IPS-18c (cell line): ENCODE data around the gene ADIRF.

Source experiments
- H3K4me3 ChIP-seq: 2 replicates; pipeline ENCODE4 v1.7.0; 2013; ENCODE audit warnings: low read depth, mild to moderate bottlenecking, low read length, moderate library complexity; ENCODE audit not compliant: insufficient read depth
- H3K9me3 ChIP-seq: one replicate; pipeline ENCODE4 v1.6.1; 2013; ENCODE audit warnings: mild to moderate bottlenecking, low read length, moderate library complexity; ENCODE audit not compliant: control insufficient read depth, insufficient read depth

ADIRF gene

DNA sequence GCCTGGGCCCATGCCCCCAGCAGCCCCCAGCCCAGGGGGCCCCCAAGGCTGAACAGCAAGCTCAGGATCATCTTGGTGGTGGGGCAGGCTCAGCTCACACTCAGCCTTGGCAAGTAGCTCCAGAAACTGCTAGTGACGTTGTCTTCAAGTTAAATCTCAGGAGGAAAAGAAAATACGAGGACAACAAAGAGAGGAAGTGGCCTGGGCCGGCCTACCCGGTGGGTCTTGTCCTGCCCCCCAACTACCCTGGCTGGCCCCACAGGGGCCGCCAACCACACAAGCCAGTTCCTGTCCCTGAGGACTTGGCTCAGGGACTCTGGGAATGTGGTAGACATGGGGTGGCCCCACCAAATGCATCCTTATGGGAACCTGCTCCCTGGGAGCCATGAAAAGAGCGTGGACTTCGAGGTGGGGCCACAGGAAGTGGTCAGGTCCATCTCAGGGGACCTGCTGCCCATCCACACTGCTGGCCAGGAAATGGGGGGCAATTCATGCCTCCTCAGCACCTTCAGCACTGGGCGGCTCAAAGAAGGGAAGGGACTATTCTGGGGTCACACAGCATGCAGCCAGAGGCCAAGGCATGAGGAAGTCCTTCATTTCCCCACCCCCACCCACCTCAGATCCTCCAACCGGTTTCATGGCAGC lies 10.7 kb upstream of the ADIRF start, which contains the start of gene MMRN2:
Gene MMRN2, minus strand, starts transcription at position 145 of the 645 bp plus-strand sequence. Its CDS starts 74 bp downstream, at position 71.
- Histone ChIP-seq H3K9me3 (no peaks in the 10 kb centered on the region), H3K4me3 (no peak within 1 kb of the TSS)

DNA sequence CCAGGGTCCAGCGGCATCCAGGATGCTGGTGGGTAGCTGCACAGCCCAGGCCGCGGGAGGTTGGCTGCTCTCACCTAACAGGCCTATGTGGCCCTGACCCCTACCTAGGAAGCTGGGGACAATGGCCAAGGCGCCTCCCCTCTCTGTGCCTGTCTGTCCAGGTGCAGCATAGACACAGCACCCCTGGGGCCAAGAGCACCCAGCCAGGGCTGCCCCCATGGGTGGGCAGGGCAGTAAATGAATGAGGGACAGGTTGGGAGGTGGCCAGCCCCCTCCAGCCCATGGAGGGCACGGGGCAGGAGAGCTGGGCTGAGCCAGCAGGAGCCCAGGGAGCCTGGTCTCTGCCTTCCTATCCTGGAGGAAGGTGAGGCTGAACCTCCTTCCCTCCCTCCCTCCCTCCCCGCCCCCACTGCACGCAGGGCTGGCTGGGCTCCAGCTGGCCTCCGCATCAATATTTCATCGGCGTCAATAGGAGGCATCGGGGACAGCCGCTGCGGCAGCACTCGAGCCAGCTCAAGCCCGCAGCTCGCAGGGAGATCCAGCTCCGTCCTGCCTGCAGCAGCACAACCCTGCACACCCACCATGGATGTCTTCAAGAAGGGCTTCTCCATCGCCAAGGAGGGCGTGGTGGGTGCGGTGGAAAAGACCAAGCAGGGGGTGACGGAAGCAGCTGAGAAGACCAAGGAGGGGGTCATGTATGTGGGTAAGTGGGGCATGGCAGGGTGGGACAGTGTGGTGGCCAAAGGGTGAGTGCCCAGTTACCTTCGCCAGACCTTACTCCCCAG lies 10.0 kb upstream of the ADIRF start, which contains the start of gene SNCG:
Gene SNCG, plus strand, starts transcription at position 484 of the 785 bp plus-strand sequence. Its CDS starts 99 bp downstream, at position 583.
- H3K4me3 ChIP-seq: no peak within 1 kb of the TSS; the same call in 1 of the 2 replicates
- no peaks in the 10 kb centered on the region for H3K9me3 ChIP-seq

DNA sequence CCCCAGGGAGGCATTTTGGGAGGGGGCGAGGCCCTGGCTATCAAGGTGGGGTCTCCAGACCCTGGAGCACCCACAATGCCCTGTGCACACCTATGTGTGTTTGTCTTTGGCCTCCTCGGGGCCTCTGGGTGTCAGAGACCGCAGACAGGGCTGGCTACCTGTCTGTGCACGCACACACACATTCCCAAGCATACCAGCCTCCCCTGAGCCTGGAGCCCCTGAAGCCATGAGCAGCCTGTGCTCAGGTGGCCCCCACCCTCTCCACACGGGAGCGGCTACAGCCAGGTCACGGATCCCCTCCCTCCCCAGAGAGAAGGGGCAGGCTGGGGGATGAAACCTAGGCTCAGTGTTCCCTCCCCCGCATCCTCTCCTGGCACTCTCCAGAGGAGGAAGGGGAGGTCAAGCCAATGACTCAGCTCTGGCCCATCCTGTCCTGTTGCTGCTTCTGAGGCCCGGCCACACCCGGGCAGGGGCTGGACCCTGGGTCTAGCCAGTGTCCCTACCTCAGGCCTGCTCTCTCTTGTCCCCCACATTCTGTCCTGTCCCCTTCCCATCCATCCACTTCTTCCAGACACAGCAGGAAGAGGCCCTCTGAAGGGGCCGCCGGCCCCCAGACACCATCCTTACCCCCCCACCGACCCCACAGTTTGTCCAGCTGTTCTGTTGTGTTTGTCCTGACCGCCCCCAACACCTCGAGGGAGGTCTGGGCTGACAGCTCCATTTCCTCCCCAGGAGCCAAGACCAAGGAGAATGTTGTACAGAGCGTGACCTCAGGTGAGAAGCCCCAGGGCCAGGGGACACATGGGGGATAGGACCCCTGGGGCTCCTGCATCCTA lies 9.2 kb upstream of the ADIRF start:
- no peak overlapping the region; the same call in 1 of the 2 replicates for H3K4me3 ChIP-seq
- no peaks in the 10 kb centered on the region for H3K9me3 ChIP-seq

DNA sequence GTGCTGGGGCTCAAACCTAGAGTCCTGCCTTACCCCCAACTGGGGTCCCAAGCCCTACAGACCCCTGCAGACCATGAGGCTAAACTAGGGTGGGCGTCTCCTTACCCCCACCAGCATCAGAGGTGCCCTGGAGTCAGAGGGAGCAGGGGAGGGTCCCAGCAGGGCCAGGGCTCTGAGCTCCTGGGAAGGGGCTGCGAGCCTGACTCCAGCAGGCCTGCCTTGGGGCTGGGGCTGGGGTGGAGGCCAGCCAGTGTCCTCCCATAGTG lies 8.6 kb upstream of the ADIRF start:
- H3K9me3 ChIP-seq: no peaks in the 10 kb centered on the region
- H3K4me3 ChIP-seq: no peak overlapping the region; the same call in 1 of the 2 replicates

DNA sequence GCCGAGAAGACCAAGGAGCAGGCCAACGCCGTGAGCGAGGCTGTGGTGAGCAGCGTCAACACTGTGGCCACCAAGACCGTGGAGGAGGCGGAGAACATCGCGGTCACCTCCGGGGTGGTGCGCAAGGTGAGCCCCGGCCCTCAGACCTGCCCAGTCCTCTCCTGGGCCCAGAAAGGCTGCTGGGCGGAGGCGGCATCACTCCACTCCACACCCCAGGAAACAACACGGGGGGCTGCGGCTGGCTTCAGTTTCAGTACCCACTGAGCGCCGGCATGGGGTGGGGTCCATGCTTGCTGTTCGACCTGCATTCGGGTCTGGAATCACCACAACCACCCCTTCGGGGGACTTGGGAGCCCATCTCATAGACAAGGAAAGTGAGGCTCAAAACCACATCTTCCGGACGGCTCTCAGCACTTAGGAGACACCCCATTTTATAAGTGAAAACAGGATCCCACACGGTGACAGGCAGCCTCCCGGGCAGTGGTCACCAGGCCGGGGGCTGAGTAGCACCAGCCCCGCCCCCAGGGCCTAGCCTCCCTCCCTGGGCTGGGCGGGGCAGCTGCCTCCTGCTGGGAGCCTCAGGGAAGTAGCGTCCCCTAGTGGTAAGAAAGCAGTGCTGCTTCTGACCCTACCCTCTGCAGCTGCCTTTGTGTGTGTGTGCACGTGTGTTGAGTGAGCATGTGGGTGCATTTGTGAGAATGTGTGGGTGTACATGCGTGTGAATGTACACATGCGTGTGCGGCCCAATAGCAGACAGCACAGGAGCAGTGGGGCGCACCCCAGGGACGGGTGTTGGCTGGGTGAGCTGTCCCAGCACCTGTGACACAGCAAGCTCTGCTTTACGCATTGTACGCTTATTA lies 8.0 kb upstream of the ADIRF start:
- Histone ChIP-seq H3K4me3 (no peak overlapping the region; the same call in 1 of the 2 replicates), H3K9me3 (no peaks in the 10 kb centered on the region)

DNA sequence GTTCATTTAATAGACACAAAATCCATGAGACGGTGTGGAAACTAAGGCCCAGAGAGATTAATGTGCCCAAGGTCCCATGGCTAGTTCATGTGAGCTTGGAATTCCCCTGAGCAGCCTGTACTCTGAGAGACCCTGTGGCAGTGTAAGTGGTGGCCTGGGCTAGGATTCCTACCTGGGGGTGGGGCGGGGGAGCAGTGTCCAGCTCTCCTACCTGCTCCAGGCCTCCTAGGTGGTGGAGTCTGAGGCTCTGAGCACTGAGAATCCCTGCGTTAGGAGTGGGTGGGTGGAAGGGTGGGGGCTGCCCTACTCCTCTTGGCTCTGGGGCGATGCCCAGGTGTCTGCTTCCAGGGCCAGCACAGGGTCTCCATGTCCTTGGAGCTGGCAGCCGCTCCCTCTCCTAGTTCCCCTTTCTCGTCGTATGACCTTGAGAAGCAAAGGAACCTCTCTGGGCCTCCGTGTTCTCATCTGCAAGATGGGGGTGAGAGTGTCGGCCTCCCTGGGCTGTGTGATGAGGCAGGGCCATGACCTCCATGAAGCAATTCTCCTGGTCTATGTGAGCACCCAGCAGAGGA lies 7.3 kb upstream of the ADIRF start:
- no peaks in the 10 kb centered on the region for H3K9me3 ChIP-seq
- H3K4me3 ChIP-seq: no peak overlapping the region

DNA sequence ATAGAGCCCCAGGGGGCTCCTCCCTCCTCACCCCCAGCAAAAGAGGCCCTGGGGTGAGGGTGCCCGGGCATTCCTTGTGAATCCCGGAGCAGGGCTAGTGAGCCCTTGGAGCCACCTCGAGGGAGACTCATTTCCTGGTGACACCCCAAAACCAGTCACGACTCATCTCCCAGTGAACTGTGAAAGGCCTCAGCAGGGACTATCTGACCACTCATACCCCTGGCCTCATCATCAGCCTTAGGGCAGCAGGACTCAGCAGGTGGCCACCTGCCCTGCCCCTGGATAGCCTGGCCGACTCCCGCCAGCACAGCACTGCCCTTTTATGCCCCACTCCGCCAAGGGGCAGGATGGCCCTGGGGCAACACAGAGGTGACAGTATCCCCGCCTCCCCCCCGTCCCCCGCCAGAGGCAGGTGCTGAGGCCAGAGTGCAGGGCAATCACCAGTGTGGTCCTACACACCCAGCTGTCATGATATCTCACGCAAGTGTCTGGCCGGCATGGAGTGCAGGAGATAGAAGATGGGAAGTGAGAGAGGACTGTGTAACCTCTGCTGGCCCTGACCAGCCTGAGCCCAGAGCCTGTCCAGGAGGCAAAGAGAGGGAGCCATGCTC lies 6.7 kb upstream of the ADIRF start:
- Histone ChIP-seq H3K9me3 (no peaks in the 10 kb centered on the region), H3K4me3 (no peak overlapping the region)

DNA sequence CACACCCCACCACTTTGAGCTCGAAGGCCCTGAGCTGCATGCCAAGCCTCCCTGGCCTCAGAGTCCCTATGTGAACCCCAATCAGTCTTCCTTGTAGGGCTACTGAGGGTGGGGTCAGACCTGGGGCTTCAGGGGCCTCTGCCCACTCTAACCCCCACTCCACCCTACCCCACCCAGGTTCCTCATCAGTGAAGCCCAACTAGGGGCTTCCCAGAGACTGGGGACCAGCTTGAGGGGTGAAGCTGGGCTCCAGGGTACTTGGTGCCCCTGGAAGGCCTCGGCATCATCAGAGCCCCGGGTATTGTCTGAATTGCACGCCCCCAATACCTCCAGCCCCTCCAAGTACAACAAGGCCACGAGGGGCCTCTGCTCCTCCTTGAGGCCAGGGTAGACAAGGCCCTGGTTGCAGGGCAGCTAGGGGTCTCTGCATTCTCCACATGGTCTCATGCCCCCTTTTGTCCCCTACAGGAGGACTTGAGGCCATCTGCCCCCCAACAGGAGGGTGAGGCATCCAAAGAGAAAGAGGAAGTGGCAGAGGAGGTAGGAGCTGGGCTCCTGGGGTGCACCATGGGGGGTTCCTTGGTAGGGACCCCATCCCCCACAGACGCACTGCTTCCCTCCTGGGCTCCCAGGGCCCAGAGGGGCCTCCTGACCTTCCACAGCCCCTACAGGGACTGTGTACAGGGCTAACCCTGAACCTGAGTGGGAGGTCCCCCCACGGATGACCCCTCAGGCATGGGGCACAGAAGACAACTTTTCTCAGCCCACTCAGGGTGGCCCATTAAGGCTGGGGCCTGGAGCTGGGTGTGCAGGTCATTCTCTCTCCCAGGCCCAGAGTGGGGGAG lies 5.9 kb upstream of the ADIRF start:
- Histone ChIP-seq H3K9me3 (no peaks in the 10 kb centered on the region), H3K4me3 (no peak overlapping the region; the same call in 1 of the 2 replicates)

DNA sequence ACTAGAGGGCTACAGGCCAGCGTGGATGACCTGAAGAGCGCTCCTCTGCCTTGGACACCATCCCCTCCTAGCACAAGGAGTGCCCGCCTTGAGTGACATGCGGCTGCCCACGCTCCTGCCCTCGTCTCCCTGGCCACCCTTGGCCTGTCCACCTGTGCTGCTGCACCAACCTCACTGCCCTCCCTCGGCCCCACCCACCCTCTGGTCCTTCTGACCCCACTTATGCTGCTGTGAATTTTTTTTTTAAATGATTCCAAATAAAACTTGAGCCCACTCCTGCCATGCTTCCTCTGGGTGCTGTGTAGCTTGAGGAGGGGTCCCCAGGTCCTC lies 5.3 kb upstream of the ADIRF start:
- Histone ChIP-seq H3K9me3 (no peaks in the 10 kb centered on the region), H3K4me3 (no peak overlapping the region)

DNA sequence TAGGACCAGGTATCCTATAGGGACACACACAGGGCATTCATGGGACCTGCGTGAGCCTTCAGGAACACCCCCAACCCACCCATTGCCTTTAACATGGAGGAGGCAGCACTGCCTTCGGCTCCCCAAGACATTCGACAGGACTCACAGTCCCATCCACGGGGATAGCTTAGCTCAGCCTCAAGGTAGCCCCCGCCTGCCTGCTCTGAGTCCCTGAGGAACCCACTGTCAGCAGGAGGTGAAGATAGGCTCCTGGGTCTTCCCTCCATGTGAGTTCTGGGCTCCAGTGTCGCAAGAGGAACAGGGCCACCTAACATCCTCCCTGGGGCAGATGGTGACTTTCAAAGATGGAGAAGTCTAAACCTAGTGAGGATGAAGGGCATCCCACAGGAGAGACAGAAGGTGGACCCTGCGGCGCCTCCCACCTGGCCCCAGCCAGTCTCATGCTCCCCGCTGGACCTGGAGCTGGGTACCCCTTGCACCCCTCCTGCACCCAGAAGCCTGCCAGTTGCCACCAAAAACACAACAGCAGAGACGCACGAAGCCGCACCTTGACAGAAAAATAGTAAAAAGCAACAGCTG lies 4.9 kb upstream of the ADIRF start:
- H3K4me3 ChIP-seq: no peak overlapping the region
- no peaks in the 10 kb centered on the region for H3K9me3 ChIP-seq

DNA sequence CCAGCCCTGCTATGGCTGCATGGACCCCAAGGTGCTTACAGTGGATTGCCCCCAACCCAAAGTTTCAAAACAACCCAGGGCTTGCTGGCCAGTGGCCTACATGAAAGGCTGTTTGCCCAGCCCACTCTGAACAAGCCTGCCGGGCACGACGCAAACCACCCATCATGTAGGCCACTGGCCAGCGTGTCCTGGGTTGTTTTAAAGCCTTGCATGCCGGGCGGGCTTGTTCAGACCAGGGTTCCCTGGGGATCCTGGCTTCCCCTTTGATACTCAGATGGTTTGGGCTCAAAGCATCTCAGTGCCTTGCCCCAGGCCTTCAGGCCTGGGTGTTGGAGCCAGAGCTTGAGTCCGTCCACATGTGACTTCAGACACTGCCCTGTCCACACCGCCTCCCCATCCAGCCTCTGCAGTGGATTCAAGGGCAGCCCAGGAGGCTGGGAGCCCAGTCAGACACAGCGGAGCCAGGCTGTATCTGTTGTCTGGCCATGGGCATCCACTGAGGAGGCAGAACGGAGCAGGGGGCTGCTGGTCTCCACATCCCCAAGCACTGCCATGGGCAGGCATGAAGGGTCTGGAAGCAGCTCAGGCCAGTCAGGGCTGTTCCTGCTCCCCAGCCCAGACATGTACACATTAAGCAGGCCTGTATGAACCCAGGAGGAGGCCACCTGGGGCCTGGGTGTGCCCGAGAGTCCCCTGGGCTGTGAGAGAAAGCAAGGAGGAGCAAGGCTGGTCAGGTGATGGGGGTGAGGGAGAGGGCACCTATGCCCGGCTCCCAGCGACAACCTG lies 4.0 kb upstream of the ADIRF start:
- Histone ChIP-seq H3K9me3 (no peaks in the 10 kb centered on the region), H3K4me3 (no peak overlapping the region)

DNA sequence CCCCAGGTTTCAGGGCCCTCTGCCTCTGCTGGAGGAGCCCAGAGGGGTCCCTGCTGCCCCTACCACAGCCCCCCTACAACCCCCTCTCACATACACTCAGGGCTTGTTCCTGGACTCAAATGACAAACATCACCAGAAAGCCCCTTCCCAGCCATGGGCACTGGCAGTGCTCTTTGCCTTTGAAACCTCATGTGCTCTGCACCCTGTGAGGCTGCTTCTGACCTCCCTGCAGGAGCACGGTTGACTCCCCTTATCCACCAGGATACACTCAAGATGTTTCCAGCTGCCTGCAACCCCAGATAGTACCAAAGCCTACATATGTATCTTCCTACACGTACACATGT lies 3.5 kb upstream of the ADIRF start:
- Histone ChIP-seq H3K4me3 (no peak overlapping the region), H3K9me3 (no peaks in the 10 kb centered on the region)

DNA sequence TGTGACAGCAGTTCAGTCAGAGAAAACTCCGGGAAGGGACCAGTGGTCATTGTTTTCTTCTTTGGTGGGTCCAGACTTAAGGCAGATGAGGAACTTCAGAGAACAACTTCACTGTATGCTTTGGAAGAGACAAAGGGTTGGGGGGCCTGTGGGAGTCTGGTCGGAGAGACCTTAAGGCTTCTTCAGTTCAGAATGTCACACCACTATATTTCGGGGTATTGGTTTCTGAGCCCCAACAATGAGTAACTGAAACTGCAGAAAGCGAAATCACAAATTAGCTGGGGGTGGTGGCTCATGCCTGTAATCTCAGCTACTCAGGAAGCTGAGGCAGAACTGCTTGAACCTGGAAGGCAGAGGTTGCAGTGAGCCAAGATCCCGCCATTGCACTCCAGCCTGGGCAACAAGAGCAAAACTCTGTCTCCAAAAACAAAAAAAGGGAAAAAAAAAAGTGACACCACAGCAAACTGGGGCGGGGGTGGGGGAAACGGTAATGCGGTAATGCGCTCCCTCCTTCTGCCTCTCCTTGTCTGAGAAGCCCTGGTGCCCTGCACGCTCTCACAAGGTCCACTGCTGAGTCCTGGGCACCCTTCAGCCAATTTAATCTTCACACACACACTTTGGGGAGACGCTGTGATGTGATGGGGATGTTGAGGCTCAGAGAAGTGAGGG lies 2.2 kb upstream of the ADIRF start:
- no peaks in the 10 kb centered on the region for H3K9me3 ChIP-seq
- no peak overlapping the region for H3K4me3 ChIP-seq

DNA sequence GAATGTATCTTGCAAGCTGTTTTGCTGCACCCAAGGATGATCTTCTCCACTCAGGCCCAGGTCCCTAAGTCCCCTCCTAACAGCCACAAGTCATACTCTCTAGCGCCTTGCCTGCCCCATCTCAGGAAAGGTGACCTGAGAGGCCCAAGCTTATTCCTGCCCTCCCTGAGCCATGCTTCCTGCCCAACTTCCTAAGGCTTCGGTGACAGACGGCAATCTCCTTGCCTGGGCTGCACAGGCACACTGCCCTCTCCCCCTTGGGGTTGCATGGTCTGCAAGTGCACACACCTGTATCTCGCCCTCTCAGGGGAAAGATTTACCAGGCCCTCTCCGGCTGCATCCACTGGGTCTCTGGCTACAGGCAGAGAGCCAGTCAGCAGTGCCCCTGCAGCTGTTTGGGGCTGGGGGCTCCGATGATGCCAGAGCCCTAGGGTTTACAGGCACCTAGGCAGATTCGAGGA lies 771 bp upstream of the ADIRF start:
- no peak overlapping the region for H3K4me3 ChIP-seq
- H3K9me3 ChIP-seq: no peaks in the 10 kb centered on the region
